Trophoblast cell (in vitro differentiated cells and primary cell): Measurements from ENCODE around the gene RAB10.

Experiments used
- DNase-seq, 2 donors: peaks; one replicate each; pipeline ENCODE4 v3.0.0-alpha.2; 2016
- H2AFZ ChIP-seq: 2 replicates; pipeline ENCODE4 v1.6.1; 2013; ENCODE audit warnings: low read length, moderate library complexity, mild to moderate bottlenecking; ENCODE audit not compliant: insufficient read depth, poor library complexity
- H2AK5ac ChIP-seq: 2 replicates; pipeline ENCODE4 v1.6.1; 2013; ENCODE audit warnings: mild to moderate bottlenecking, low read length
- H2BK120ac ChIP-seq: 2 replicates; pipeline ENCODE4 v1.6.1; 2013; ENCODE audit warnings: low read length, mild to moderate bottlenecking, moderate library complexity; ENCODE audit not compliant: insufficient read depth, poor library complexity
- H2BK12ac ChIP-seq: 2 replicates; pipeline ENCODE4 v1.6.1; 2013; ENCODE audit warnings: mild to moderate bottlenecking, low read length, moderate library complexity
- H2BK5ac ChIP-seq: 2 replicates; pipeline ENCODE4 v1.6.1; 2013; ENCODE audit warnings: low read length, low read depth, moderate library complexity, mild to moderate bottlenecking; ENCODE audit not compliant: poor library complexity
- H3K14ac ChIP-seq: 2 replicates; pipeline ENCODE4 v1.6.1; 2013; ENCODE audit warnings: mild to moderate bottlenecking, low read length
- H3K18ac ChIP-seq: 2 replicates; pipeline ENCODE4 v1.6.1; 2013; ENCODE audit warnings: mild to moderate bottlenecking, low read length
- H3K23ac ChIP-seq: 2 replicates; pipeline ENCODE4 v1.6.1; 2013; ENCODE audit warnings: low read length
- H3K27ac ChIP-seq: 2 replicates; pipeline ENCODE4 v1.5.1; 2013; ENCODE audit warnings: low read depth, mild to moderate bottlenecking, inconsistent platforms, low read length, moderate library complexity
- H3K27me3 ChIP-seq: 2 replicates; pipeline ENCODE4 v1.6.1; 2013; ENCODE audit warnings: inconsistent platforms, mild to moderate bottlenecking, low read length, moderate library complexity; ENCODE audit not compliant: insufficient read depth
- H3K36me3 ChIP-seq, 2 experiments: 1 replicate in 1 of 2; 2 replicates in 1 of 2; pipeline ENCODE4 v1.6.1; 2013; ENCODE audit warnings: low read length in 2 of 2, mild to moderate bottlenecking in 2 of 2, moderate library complexity in 1 of 2; ENCODE audit not compliant: insufficient read depth in 2 of 2, control insufficient read depth in 1 of 2
- H3K4ac ChIP-seq: 2 replicates; pipeline ENCODE4 v1.6.1; 2013; ENCODE audit warnings: low read depth, mild to moderate bottlenecking, low read length, moderate library complexity
- H3K4me1 ChIP-seq, 2 experiments: 1 replicate in 1 of 2; 2 replicates in 1 of 2; pipeline ENCODE4 v1.6.1; 2013; ENCODE audit warnings: low read length in 2 of 2, mild to moderate bottlenecking in 2 of 2, moderate library complexity in 1 of 2; ENCODE audit not compliant: insufficient read depth in 2 of 2, control insufficient read depth in 1 of 2
- H3K4me2 ChIP-seq: 2 replicates; pipeline ENCODE4 v1.6.1; 2013; ENCODE audit warnings: inconsistent platforms, mild to moderate bottlenecking, low read length, moderate library complexity
- H3K4me3 ChIP-seq: 2 replicates; pipeline ENCODE4 v1.5.1; 2013; ENCODE audit warnings: mild to moderate bottlenecking, low read depth, low read length, inconsistent platforms
- H3K79me1 ChIP-seq: one replicate; pipeline ENCODE4 v1.6.1; 2013; ENCODE audit warnings: low read length
- H3K79me2 ChIP-seq: 2 replicates; pipeline ENCODE4 v1.6.1; 2013; ENCODE audit warnings: low read length, mild to moderate bottlenecking; ENCODE audit not compliant: control insufficient read depth, insufficient read depth, poor library complexity
- H3K9ac ChIP-seq: 2 replicates; pipeline ENCODE4 v1.6.1; 2013; ENCODE audit warnings: mild to moderate bottlenecking, low read length
- H3K9me3 ChIP-seq: 2 replicates; pipeline ENCODE4 v1.6.1; 2013; ENCODE audit warnings: low read depth, mild to moderate bottlenecking, control low read depth, inconsistent platforms, low read length; ENCODE audit not compliant: insufficient read depth
- H4K12ac ChIP-seq: 2 replicates; pipeline ENCODE4 v1.6.1; 2013; ENCODE audit warnings: low read depth, mild to moderate bottlenecking, low read length, moderate library complexity
- H4K8ac ChIP-seq: 2 replicates; pipeline ENCODE4 v1.6.1; 2013; ENCODE audit warnings: low read depth, mild to moderate bottlenecking, low read length, moderate library complexity
- H4K91ac ChIP-seq: one replicate; pipeline ENCODE4 v1.6.1; 2013; ENCODE audit warnings: low read depth, mild to moderate bottlenecking, low read length, moderate library complexity
- WGBS: extraction: QIAGEN DNeasy Blood & Tissue Kit; methylation state at CpG from one replicate; pipeline ENCODE4 v1.1.7; 2013; ENCODE audit warnings: missing lambda C conversion rate; ENCODE audit not compliant: insufficient read length, insufficient coverage; ENCODE audit errors: extremely low coverage; 5-methylcytosine and 5-hydroxymethylcytosine counted together

Gene RAB10

DNA sequence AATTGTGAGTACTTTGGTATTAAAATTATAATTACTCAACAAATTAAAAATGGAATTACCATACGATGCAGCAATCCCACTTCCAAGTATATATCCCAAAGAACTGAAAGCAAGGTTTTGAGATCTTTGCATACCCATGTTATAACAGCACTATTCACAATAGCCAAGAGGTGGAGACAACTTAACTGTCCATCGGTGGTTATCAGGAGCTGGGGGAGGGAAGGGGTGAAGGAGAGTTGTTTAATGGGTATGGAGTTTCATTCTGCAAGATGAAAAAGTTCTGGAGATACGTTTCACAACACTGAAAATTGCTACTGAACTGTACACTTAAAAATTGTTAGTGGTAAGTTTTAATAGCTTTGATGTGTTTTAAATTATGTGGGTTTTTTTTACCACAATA is 25.7 kb downstream of the RAB10 start:
- no peaks in the 10 kb centered on the region for H3K4me1 ChIP-seq
- H2AFZ ChIP-seq, result no peak overlapping the region
- whole genome bisulfite sequencing, result no CpG with 5 or more reads among the region's 3 CpGs

DNA sequence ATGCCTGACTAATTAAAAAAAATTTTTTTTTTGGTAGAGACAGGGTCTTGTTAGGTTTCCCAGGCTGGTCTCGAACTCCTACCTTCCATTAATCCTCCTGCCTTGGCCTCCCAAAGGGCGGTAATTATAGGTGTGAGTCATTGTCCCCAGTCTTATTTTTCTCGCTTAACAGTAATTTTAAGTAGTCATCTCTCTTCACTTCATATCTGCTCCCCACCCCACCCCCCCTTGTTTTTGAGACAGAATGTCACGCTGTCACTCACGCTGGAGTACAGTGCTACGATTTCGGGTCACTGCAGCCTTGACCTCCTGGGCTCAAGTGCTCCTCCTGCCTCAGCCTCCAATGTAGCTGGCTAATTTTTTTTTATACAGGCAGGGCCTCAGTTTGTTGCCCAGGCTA is 27.7 kb downstream of the RAB10 start:
- Histone ChIP-seq H3K4me1 (no peaks in the 10 kb centered on the region), H3K23ac (no peak overlapping the region), H3K4me3 (no peak overlapping the region), H2BK120ac (no peak overlapping the region), H3K4ac (no peak overlapping the region), H3K79me1 (no peaks in the 10 kb centered on the region), H3K14ac (no peak overlapping the region), H4K91ac (no peak overlapping the region), H2BK12ac (no peak overlapping the region), H4K8ac (no peak overlapping the region), H3K27ac (no peak overlapping the region), H3K4me2 (no peak overlapping the region), H4K12ac (no peak overlapping the region), H3K9ac (no peak overlapping the region), H2AK5ac (no peak overlapping the region), H3K79me2 (peaks cover 15% of the 10 kb centered on the region), H3K18ac (no peak overlapping the region), H2BK5ac (no peak overlapping the region), H3K9me3 (no peaks in the 10 kb centered on the region), H3K36me3 (peaks cover 7 to 16% of the 10 kb centered on the region in 2 experiments), H3K27me3 (no peaks in the 10 kb centered on the region), H2AFZ (no peak overlapping the region)
- DNase-seq, result no peak
- WGBS, result no CpG with 5 or more reads among the region's 7 CpGs

More for the DNA sequence above, 25.7 kb downstream of the RAB10 start:
- Histone ChIP-seq H2BK12ac (no peak overlapping the region), H3K18ac (no peak overlapping the region), H4K8ac (no peak overlapping the region), H3K4me3 (no peak overlapping the region), H3K36me3 (peaks cover 3 to 12% of the 10 kb centered on the region in 2 experiments), H2BK5ac (no peak overlapping the region), H3K79me1 (no peaks in the 10 kb centered on the region), H3K79me2 (peaks cover 12% of the 10 kb centered on the region), H3K9ac (no peak overlapping the region), H3K23ac (no peak overlapping the region), H3K14ac (no peak overlapping the region), H3K4me2 (no peak overlapping the region), H2AK5ac (no peak overlapping the region), H4K12ac (no peak overlapping the region), H3K4ac (peak overlapping the region; percentile 29), H3K9me3 (no peaks in the 10 kb centered on the region), H3K27ac (no peak overlapping the region), H4K91ac (no peak overlapping the region), H3K27me3 (no peaks in the 10 kb centered on the region), H2BK120ac (no peak overlapping the region)
- DNase-seq, result no peak

DNA sequence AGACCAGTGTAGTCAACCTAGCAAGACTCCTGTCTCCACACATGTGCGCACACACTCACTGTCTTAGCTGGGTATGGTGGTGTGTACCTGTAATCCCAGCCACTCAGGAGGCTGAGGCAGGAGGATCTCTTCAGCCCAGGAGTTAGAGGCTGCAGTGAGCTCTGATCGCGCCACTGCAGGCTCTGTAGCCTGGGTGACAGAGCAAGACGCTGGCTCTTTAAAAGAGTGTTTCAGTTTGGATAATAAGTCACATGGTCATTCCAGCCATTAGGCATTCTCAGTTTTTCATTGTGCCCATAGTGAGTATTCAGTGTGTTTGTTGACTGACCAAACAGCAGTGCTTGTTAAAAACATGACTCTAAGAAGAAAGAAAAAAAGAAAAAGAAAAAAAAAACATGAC is 31.0 kb downstream of the RAB10 start:
- no peak overlapping the region for H2BK5ac ChIP-seq
- H2BK12ac ChIP-seq, result no peak overlapping the region
- H3K27me3 ChIP-seq, result no peaks in the 10 kb centered on the region
- peaks cover 8 to 13% of the 10 kb centered on the region in 2 experiments for H3K36me3 ChIP-seq
- H2BK120ac ChIP-seq, result no peak overlapping the region
- H4K12ac ChIP-seq, result no peak overlapping the region
- H4K8ac ChIP-seq, result no peak overlapping the region
- H3K4me1 ChIP-seq, result peaks cover 0 to 2% of the 10 kb centered on the region in 2 experiments
- peaks cover 2% of the 10 kb centered on the region for H3K79me1 ChIP-seq
- no peak for DNase-seq
- no peak overlapping the region for H2AFZ ChIP-seq
- H3K14ac ChIP-seq, result no peak overlapping the region
- no CpG with 5 or more reads among the region's 4 CpGs for WGBS
- no peak overlapping the region for H3K23ac ChIP-seq
- H3K4me2 ChIP-seq, result no peak overlapping the region
- no peak overlapping the region for H3K9ac ChIP-seq
- H3K79me2 ChIP-seq, result peaks cover 10% of the 10 kb centered on the region
- no peak overlapping the region for H2AK5ac ChIP-seq
- H3K4me3 ChIP-seq, result no peak overlapping the region
- no peaks in the 10 kb centered on the region for H3K9me3 ChIP-seq
- no peak overlapping the region for H3K27ac ChIP-seq
- no peak overlapping the region for H3K18ac ChIP-seq
- H4K91ac ChIP-seq, result no peak overlapping the region
- H3K4ac ChIP-seq, result peak overlapping the region; percentile 86

DNA sequence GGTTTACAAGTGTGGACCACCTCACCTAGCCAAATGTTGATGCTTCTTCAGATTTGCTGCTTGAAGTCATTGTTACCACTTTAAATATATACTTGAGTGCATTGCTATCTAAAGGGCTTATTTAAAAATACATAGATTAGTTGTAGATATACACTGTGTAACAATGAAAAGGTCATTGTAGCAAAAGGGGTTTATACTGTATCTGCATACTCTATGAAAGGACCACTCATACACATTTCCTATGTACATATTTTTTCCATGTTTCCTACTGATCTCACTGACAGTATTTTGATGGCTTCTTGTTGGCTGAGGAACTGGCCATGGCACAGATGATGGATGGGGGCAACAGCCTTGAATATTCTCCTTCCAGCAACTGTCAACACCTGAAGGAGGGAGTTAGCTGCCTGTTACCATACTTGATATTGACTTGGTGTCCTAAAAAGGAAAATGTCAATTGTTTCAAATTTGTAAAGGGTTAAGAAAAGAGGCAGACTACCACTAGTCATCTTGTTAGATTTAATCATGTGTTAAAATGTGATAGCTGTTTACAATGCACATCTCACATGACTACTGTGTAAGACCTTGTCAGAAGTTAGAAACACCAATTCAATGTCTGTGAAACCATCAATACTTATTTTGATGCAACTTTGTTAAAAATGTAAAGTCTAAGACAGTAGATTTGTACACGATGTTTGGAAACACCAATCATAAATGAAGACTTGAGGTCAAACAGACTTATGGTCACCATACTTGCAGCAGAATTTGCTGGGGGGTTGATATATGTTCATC is 33.5 kb downstream of the RAB10 start:
- H3K9ac ChIP-seq, result no peak overlapping the region
- H2AK5ac ChIP-seq, result no peak overlapping the region
- H2BK120ac ChIP-seq, result no peak overlapping the region
- peaks cover 0 to 2% of the 10 kb centered on the region in 2 experiments for H3K4me1 ChIP-seq
- H3K14ac ChIP-seq, result no peak overlapping the region
- no peak overlapping the region for H2AFZ ChIP-seq
- H3K4me2 ChIP-seq, result no peak overlapping the region
- H4K12ac ChIP-seq, result no peak overlapping the region
- H3K79me1 ChIP-seq, result peaks cover 2% of the 10 kb centered on the region
- peak overlapping the region; percentile 40 for H3K4ac ChIP-seq
- no peak overlapping the region for H4K8ac ChIP-seq
- no peak overlapping the region for H3K4me3 ChIP-seq
- no peak overlapping the region for H4K91ac ChIP-seq
- no peaks in the 10 kb centered on the region for H3K9me3 ChIP-seq
- H3K79me2 ChIP-seq, result peaks cover 8% of the 10 kb centered on the region
- DNase-seq, result no peak
- H2BK5ac ChIP-seq, result no peak overlapping the region
- H3K36me3 ChIP-seq, result peaks cover 5 to 9% of the 10 kb centered on the region in 2 experiments
- H3K27ac ChIP-seq, result no peak overlapping the region
- H3K27me3 ChIP-seq, result no peaks in the 10 kb centered on the region
- H3K23ac ChIP-seq, result no peak overlapping the region
- no peak overlapping the region for H3K18ac ChIP-seq
- no CpG with 5 or more reads among the region's 1 CpG for WGBS
- H2BK12ac ChIP-seq, result no peak overlapping the region
